ENCODE results near the gene CERS5. TPM values are rescaled to one million over a fixed set of nuclear protein-coding genes. Genes with fewer than 3 reads are reported as not detected.
A peak's percentile ranks its signal among the peaks of the same experiment; 100 is the strongest.

Gene CERS5
- total RNA-seq, 2 donors from 2014 or later: 27.6 to 41.7 TPM

DNA sequence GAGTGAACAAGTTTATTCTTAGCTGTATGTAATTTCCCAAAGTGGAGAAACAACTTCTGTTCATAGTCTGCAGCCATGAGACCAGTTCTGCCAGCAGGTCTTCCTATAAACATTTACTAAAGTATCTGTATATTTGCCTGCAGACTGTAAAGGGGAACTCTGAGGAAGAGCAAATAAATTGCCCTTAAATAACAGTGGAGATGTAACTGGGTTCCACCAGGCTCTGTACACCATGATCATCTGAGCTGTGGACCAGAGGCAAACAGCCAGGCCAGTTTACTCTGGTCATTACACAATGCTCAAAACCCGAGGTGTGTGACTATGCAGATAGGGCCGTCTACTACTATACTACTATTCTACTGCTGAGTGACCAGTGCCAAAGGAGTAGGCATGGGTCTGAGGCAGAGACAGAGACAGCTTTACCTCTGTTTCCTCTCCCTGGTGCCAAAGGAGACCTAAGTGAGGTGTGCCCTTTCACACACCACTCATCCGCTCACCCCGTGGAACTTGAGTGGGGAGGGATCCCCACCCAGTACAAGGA is 21.1 kb upstream of the CERS5 start:
- DNase-seq (ENCODE audit: low spot score): peak; percentile 80
- 33% methylated on average over 4 of the region's 4 CpGs for WGBS
- intact Hi-C loops (cut with DNase I): loop anchor here (10.0 kb wide), 1 partner anchor 126 kb away; no protein-coding TSS in a partner anchor
- Histone ChIP-seq H3K27ac (peak overlapping the region; percentile 41 to 66), H3K27me3 (replicated peaks; ENCODE audit: insufficient read depth) (no peaks in the 10 kb centered on the region), H3K9me3 (no peaks in the 10 kb centered on the region), H3K4me3 (no peak overlapping the region), H3K4me1 (replicated peaks) (peaks cover 31% of the 10 kb centered on the region), H3K36me3 (no peaks in the 10 kb centered on the region)
- TF ChIP-seq POLR2AphosphoS5 (IDR thresholded peaks at IDR 0.05) (peak; percentile 83), POLR2A (IDR thresholded peaks at IDR 0.05) (no peak)
- TF ChIP-seq, protein P1, sequence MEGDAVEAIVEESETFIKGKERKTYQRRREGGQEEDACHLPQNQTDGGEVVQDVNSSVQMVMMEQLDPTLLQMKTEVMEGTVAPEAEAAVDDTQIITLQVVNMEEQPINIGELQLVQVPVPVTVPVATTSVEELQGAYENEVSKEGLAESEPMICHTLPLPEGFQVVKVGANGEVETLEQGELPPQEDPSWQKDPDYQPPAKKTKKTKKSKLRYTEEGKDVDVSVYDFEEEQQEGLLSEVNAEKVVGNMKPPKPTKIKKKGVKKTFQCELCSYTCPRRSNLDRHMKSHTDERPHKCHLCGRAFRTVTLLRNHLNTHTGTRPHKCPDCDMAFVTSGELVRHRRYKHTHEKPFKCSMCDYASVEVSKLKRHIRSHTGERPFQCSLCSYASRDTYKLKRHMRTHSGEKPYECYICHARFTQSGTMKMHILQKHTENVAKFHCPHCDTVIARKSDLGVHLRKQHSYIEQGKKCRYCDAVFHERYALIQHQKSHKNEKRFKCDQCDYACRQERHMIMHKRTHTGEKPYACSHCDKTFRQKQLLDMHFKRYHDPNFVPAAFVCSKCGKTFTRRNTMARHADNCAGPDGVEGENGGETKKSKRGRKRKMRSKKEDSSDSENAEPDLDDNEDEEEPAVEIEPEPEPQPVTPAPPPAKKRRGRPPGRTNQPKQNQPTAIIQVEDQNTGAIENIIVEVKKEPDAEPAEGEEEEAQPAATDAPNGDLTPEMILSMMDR (IDR thresholded peaks at IDR 0.05): no peak

DNA sequence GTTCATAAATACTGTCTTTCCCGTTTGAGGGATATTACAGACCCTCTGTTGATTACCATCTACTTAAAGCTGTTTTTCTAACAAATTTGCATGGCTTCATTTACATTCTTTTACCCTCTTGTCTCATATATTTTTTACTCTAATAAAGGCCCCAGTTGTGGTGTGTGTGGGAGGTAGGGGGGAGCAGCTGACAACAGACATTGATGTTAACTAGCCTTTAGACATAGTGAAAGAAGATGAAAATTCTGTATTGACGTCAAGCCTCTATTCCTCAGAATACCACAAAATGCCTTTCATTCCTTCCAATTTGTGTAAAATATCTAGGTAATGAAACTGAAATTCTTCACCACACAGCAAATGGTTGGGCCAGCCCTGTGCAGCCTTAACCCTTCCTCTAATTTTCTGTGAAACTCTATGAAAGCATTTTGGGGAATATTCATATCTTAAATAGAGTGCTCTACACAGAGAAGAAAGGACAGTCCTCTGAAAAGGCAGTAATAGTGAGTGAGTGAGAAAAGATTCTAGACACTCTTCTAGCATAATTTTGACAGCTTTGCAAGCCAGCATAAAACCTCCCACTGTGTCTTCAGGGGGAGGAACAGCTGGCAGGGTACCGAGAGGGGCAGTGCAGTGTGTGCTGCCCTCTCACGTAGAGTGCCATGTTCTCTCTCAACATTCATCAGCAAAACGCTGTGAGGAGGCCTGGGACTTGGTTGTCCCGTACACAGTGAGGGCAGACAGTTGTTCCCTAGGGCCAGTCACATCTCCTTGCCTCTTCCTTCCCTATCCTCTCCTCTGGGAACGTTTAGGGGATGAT is 20.1 kb upstream of the CERS5 start:
- no peaks in the 10 kb centered on the region for H3K27me3 ChIP-seq (replicated peaks; ENCODE audit: insufficient read depth)
- H3K36me3 ChIP-seq: no peaks in the 10 kb centered on the region
- intact Hi-C loops (cut with DNase I): loop anchor here (10.0 kb wide), 1 partner anchor 128 kb away; no protein-coding TSS in a partner anchor
- 26% methylated on average over 7 of the region's 7 CpGs for WGBS
- H3K27ac ChIP-seq: peak overlapping the region; percentile 41 to 59
- H3K4me1 ChIP-seq (replicated peaks): peaks cover 31% of the 10 kb centered on the region
- no peak for DNase-seq (ENCODE audit: low spot score)
- TF ChIP-seq, protein P1 (IDR thresholded peaks at IDR 0.05): no peak
- TF ChIP-seq POLR2AphosphoS5 (IDR thresholded peaks at IDR 0.05): no peak
- TF ChIP-seq POLR2A (IDR thresholded peaks at IDR 0.05): no peak
- no peaks in the 10 kb centered on the region for H3K9me3 ChIP-seq
- no peak overlapping the region for H3K4me3 ChIP-seq

DNA sequence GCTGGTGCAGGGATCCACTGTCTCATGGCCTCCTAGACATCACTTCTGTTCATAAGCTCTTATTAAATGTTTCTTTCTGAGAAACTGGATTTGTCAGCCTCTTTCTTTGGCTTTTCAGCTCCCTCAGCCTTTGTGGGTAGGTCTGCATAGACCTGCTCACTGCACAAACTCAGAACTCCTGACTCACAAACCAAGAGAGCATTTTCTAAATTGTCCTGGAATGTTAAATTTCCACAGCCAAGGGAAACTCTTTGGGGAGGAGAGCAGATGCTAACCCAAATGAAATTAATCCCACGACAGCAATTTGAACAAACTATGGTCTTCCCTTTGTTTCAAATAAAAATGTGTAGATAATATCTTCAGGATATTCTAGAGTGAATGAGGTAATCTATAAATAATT is 19.5 kb upstream of the CERS5 start:
- H3K27ac ChIP-seq: no peak overlapping the region
- no peaks in the 10 kb centered on the region for H3K27me3 ChIP-seq (replicated peaks; ENCODE audit: insufficient read depth)
- H3K9me3 ChIP-seq: no peaks in the 10 kb centered on the region
- no peak overlapping the region for H3K4me3 ChIP-seq
- H3K4me1 ChIP-seq (replicated peaks): peaks cover 31% of the 10 kb centered on the region
- WGBS: 54% methylated on average over 1 of the region's 1 CpG
- TF ChIP-seq, protein P1 (IDR thresholded peaks at IDR 0.05): no peak
- H3K36me3 ChIP-seq: no peaks in the 10 kb centered on the region
- intact Hi-C loops (cut with DNase I): loop anchor here (10.0 kb wide), 1 partner anchor 128 kb away; no protein-coding TSS in a partner anchor
- no peak for DNase-seq (ENCODE audit: low spot score)

DNA sequence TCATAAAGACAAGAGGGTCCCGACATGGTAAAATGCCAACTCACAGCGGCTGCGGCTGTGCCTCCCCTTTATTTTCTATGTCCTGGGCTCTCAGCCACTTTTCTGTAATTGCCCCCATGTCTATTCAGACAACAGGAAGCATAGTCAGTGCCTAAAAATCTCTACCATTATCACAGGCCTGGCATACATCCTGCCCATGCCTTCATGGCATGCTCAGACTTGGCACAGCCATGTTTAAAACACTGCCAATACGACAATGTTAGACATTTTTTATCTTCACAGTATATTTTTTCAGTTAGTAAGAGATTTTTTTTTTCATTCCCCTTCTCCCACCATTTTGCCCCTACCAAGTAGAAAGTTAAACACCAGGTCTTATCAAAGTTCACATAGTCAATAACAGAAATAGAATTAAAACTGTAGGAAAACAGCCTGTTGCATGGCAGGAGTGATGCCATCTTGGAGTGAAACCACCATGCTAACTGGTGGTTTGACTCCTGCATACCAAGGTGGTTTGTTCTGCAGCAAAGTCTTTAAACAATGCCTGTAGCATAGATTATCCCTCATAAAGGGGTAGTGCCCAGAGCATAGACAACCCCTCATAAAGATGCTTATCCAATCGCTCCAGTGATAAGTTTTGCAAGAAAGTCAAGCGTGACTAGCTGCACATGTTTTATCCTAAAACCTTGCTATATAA is 18.9 kb upstream of the CERS5 start:
- peak overlapping the region; percentile 38 to 47 for H3K27ac ChIP-seq
- no peaks in the 10 kb centered on the region for H3K36me3 ChIP-seq
- TF ChIP-seq, protein P1 (IDR thresholded peaks at IDR 0.05): no peak
- peak; percentile 12 for TF ChIP-seq POLR2AphosphoS5 (IDR thresholded peaks at IDR 0.05)
- 39% methylated on average over 6 of the region's 6 CpGs for WGBS
- H3K27me3 ChIP-seq (replicated peaks; ENCODE audit: insufficient read depth): no peaks in the 10 kb centered on the region
- intact Hi-C loops (cut with DNase I): loop anchor here (10.0 kb wide), 1 partner anchor 129 kb away; no protein-coding TSS in a partner anchor
- DNase-seq (ENCODE audit: low spot score): peak; percentile 45
- H3K4me1 ChIP-seq (replicated peaks): peaks cover 31% of the 10 kb centered on the region
- no peaks in the 10 kb centered on the region for H3K9me3 ChIP-seq
- no peak overlapping the region for H3K4me3 ChIP-seq

Data from prostate gland (tissue), 2 donors.